Cortex of kidney (tissue), 1 donor: Measurements from ENCODE around the gene INCA1.

ENCODE experiments used
- DNase-seq: peaks from one replicate; lab custom pipeline; 2025; lab: John Stamatoyannopoulos, UW

The INCA1 gene

GRCh38 chr17:4948166-4948930 lies 49.0 kb downstream of the INCA1 start, which contains the start of gene PFN1:
Gene PFN1 (minus strand): TSS chr17:4948530. CDS start chr17:4948394, 136 bp downstream.
- no peak for DNase-seq

- no peak for DNase-seq
These were observed 49.7 kb downstream of the INCA1 start for GRCh38 chr17:4947411-4948165.

GRCh38 chr17:4947010-4947410 lies 50.3 kb downstream of the INCA1 start:
- no peak for DNase-seq

GRCh38 chr17:4946312-4946976 lies 50.9 kb downstream of the INCA1 start:
- DNase-seq = no peak

DNA sequence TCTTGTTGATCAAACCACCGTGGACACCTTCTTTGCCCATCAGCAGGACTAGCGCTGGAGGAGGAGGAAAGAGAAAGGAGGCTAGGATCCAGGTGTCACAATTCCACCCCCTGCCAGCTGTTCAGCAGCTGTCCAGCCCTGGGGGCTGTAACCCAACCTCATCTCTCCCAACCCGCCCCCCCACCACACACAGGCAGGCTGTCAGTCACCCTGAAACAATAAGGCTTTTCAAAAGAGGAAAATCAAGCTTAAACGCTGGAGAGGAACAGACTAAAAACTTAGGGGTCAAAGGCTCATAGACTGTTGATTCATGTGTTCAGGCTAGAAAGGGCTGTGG lies 51.4 kb downstream of the INCA1 start:
- no peak for DNase-seq

GRCh38 chr17:4945176-4945943 lies 52.0 kb downstream of the INCA1 start:
- DNase-seq = no peak

GRCh38 chr17:4944554-4945175 lies 52.7 kb downstream of the INCA1 start:
- DNase-seq = no peak

- DNase-seq = no peak
These were observed 53.2 kb downstream of the INCA1 start for GRCh38 chr17:4944163-4944553.

GRCh38 chr17:4942760-4943508 lies 54.4 kb downstream of the INCA1 start:
- no peak for DNase-seq

- DNase-seq = no peak
These were observed 56.1 kb downstream of the INCA1 start for GRCh38 chr17:4941319-4941610.

DNA sequence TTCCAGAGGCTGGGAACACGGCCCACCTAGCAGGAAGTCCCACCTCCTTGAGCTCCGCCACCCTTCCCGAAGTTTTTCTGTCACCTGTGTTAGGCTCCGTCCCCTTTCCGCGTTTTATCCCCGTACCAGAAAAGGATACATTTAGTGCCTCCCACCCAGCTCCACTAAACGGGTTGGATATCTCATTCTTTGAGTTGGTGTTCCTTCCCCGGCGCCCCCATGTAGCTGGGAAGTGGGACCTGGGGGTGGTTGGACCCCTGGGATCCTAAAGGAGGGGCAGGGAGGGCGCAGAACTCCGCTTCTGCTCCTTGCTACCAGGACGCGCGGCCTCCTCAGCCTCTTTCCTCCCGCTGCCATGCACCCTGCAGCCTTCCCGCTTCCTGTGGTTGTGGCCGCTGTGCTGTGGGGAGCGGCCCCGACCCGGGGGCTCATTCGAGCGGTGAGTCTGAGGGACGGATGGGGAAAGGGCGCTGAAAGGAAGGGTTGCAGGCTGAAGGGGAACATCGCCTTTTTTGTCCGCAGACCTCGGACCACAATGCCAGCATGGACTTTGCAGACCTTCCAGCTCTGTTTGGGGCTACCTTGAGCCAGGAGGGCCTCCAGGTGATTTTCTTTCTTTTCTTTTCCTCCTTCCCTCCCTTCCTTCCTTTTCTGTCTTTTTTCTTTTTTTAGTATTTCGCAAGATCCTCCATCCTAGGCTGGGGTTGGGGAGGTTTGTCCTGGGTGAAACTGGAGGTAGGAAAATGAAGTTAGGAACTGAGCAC lies 56.6 kb downstream of the INCA1 start:
- DNase-seq = no peak

DNA sequence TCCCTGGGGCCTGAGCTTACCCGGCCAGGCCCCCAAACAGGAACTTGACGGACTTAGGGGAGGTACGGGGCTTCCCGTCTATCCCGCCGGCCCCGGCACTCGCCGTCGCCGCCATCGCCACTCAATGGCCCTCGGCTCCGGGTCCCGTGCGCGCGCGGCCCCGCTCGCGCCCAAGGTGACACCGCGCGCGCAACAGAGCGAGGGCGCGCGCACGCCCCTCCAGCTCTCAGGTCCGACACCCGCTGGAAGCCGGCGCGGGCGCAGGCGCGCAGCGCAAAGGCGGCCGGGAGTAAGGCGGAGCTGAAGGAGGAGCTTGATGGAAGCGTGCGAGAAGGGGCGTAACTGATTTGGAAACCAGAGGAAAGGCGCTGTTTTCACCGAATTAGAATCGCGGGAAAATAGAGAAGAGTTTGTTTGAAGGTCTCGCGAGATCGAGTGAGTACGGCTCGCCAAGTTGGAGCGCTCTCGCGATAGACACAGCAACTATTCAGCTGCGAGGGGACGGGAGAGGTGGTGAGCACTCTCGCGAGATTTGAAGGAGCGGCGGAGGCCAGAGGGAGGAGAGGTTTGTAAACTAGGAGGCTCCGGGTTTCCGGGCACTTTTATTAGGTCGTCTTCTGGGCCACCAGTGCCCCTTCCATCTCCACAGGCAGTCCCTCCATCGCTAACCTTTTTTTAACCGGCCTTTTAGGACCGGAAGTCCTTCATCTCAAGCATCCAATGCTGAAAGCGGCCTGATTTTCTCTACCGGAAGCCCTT lies 57.3 kb downstream of the INCA1 start, which contains the start of the genes RNF167 and SLC25A11:
RNF167 (plus strand) TSS at position 473 of the 759 bp plus-strand sequence. CDS start 642 bp downstream, outside the sequence.
SLC25A11 (minus strand) TSS at position 251 of the 759 bp plus-strand sequence; CDS start at position 115, 136 bp downstream.
- peak; percentile 97 for DNase-seq

GRCh38 chr17:4939546-4939795 lies 57.9 kb downstream of the INCA1 start:
- DNase-seq = no peak

GRCh38 chr17:4938688-4939545 lies 58.4 kb downstream of the INCA1 start:
- DNase-seq = no peak
